ENCODE data around the gene PTPN2.

- no peak for TF ChIP-seq CTCF (IDR thresholded peaks at IDR 0.05)
- no peak for TF ChIP-seq POLR2A (IDR thresholded peaks at IDR 0.05)
Observed at GRCh38 chr18:12765126-12765525, 118.9 kb downstream of the PTPN2 start.
